GM21529 (cell line): Measurements from ENCODE around the gene SNRNP27.

Experiments
- ATAC-seq: cut with Tn5 transposase; IDR thresholded peaks from one replicate; pipeline ENCODE4 v1.9.1; 2021; ENCODE audit not compliant: unreplicated experiment

Gene SNRNP27

DNA sequence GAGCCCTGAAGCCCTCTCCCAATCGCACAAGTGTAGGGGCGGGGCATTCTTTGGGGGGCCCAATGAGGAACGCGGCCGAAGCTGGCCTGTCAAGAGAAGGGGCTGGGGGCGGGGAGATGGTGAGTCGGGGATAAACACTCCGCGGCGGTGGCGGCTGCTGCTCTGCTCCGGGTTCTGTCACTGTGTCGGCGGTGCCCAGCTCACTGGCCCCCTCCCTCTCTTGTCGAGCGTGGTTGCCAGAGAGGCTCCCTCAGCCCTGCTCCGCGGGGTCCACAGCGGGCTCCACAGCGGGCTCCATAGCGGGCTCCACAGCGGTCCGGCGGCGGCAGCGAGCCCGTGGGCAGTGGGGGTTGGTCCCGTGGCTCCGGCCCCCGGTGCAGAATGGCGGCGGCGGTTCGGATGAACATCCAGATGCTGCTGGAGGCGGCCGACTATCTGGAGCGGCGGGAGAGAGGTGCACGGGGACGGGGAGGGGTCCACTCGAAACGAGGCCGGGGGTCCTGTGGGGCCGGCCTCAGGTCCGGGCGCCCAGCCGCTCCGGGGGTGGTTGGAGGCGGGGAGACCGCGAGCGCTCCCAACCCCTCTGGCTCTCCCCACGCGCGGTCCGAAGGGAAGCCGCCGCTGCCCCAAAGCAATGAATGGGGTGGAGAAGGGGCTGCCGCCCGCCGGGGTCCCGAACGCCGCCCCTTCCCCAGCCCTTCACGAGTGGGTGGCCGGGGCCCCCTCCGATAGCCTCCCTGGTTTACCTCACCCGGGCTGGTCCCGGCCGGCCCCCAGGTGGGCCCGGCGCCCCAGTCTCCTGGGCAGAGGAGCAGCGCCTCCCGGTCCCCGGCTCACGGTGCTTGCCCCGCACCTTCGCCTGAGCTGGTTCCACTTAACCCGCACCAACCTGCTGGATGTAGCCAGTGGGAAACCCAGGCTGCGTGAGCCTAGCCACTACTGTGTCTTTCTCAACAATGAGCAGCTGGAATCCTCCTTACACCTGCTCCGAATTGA is 21.5 kb downstream of the SNRNP27 start, which contains the start of gene MXD1:
Gene MXD1, plus strand, starts transcription at position 160 of the 996 bp plus-strand sequence. Its CDS starts 222 bp downstream, at position 382.
- ATAC-seq: no peak

- no peak for ATAC-seq
These were observed 22.4 kb downstream of the SNRNP27 start for GRCh38 chr2:69916106-69916505.

GRCh38 chr2:69917852-69918251 is 24.1 kb downstream of the SNRNP27 start:
- no peak for ATAC-seq

DNA sequence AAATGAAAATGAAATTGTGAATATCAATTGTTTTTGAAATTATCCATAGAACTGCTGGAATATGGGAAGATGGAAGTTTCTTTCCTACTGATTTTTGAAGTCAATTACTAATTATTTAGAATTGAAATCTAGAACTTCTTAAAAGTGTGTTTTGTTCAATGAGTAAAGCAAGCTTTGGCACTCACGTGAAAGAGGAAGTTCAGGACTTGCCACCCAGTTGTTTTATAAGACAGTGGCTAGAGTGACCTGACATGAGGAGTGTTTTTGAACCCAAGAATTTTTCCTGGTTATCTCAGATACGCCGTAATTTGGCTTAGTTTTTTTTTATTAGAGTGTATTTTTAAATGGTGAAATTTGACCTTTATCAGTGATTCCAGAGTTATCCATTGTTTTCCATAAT is 24.6 kb downstream of the SNRNP27 start:
- no peak for ATAC-seq

DNA sequence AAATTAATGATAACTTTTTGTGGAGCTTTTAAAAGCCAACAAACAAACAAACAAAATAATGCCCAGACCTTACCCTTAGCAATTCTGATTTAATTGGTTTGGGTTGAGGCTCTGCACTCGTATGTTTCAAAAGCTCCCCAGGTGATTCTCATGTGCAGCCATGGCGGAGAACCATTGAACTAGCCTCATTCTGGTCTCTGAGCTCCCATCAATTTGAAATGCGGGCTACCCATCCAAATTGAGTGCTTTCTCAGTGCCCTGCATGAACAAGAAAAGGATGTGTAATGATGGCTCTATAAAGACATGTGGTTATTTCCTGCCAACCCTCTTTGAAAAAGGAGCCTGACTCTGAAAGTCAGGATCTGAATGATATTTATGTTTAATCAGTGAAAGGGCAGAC is 29.4 kb downstream of the SNRNP27 start:
- ATAC-seq: no peak

GRCh38 chr2:69926849-69927515 is 33.2 kb downstream of the SNRNP27 start:
- ATAC-seq: no peak

GRCh38 chr2:69931832-69932595 is 38.3 kb downstream of the SNRNP27 start:
- ATAC-seq: no peak

DNA sequence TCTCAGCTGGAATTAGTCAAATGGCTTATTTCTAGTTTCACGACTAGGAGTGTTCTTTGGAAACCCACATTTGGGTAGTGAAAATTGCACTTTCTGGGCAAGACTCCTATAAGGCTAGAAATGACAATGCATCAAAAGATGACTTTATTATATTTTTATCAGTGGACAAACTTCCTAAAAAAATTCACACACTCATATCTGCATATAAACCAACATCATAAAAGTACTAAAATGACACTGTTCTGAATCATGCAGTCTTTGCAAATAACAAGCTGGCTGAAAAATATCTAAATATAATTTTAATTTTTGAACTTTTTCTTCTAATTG is 38.8 kb downstream of the SNRNP27 start:
- ATAC-seq: no peak

DNA sequence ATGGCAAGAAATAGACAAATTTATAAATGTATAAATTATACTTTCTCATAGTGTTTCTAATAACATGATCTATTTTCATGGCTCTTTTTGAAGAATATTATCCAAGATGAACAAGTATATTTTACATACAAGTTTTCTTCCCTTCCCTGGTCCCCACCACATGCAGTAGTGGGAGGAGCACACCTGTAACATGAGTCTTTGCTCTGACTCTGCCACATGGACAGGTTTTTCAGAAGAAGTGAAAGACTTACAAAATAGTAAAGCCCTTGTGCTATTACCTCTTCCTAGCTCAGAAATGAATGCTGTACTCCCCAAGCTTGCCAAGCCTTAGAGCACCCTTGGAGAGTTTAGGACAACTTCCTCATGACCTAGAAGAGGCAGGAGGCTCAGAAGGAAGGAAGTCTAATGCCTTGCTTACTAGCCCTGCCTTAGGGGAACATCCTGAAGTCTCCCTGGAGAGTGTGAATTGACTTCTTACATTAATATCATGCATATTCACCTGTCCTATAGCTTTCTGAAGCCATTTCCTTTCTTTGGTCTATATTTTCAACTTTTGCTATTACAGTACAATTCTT is 39.6 kb downstream of the SNRNP27 start:
- no peak for ATAC-seq

DNA sequence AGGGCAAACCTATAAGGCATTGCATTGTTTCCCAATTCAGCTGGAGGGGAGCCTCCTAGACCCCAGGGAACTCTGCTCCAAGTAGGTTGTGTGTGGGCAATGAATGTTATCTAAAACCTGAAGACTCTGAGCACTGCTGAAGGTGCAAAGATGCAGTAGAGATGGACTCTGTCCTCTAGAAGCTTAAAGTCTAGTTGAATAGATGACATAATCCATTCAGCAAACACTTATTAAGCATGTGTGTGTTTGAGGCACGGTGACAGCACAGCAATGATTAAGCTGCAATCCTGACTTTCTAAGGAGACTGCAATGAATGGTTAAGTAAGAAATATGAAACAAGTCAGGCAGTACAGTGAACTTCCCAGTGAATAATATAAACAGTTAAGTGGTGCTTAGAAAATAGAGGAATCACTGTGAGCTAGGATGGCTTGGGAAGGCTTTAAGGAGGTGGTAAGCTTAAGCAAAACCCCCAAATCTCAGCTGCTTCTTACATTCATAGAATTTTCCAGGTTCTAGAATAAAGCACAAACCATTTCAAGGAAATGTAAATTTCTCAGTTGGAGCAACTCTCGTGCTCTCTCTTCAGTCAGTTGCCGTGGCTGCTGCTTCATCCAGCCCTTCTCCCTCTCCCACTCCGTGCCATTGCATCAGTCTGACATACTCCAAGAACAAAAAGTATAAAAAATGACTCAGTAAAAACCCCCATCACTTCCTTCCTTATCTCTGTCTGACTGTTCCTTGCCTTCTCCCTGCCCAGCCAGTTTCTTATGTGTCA is 40.3 kb downstream of the SNRNP27 start:
- no peak for ATAC-seq

DNA sequence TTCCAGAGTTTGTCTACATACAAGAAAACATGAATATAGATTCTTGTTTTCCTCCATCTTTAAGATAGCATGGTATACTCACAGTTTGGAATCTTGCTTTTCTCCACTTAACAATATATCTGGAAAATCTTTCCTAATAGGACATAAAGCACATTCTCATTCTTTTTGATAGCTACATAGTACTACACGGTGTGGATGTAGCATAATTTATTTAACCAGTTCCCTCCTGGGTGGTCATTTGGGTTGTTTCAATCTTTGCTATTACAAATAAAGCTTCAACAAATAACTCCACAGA is 40.8 kb downstream of the SNRNP27 start:
- no peak for ATAC-seq

DNA sequence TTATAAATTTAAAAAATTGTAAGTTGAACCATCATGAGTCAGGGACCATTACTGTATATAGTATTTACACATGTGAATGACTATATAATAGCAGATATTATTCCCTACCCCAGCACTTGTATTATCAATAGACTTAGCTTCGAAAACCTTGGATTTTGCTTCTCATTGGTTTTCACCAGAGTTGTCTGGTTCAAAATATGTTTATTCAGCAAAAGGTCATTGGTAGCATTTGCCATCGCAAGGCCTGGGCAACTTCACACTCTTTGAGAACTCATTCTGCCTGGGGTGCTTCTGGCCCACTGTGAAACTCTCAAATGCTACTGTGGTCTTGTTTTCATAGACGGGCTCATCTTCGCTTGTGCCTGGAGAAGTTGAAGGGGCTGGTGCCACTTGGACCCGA is 41.3 kb downstream of the SNRNP27 start:
- ATAC-seq: no peak

DNA sequence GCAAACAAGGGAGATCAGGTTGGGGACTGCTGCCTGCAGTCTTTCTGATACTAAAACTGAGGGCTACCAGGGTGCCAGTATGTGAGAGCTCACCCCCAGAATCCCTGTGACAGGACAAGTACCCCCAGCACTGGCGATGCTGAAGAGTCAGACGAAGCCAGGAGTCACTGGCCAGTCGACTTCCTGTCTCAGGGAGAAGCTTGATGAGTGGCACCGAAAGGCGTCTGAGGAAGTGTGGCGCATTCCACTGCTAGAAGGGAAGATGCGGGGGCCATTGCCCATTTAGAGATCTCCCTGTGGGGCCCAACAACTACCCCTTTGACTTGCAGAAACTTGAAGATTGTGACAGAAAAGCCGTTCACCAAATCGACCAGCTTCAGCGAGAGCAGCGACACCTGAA is 43.1 kb downstream of the SNRNP27 start:
- ATAC-seq: no peak

DNA sequence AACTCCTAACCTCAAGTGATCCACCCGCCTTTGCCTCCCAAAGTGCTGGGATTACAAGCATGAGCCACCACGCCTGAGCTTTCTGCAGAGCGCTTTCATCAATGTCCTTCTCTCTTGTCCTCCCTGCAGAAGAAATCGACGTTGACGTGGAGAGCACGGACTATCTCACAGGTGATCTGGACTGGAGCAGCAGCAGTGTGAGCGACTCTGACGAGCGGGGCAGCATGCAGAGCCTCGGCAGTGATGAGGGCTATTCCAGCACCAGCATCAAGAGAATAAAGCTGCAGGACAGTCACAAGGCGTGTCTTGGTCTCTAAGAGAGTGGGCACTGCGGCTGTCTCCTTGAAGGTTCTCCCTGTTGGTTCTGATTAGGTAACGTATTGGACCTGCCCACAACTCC is 44.2 kb downstream of the SNRNP27 start:
- ATAC-seq: no peak

DNA sequence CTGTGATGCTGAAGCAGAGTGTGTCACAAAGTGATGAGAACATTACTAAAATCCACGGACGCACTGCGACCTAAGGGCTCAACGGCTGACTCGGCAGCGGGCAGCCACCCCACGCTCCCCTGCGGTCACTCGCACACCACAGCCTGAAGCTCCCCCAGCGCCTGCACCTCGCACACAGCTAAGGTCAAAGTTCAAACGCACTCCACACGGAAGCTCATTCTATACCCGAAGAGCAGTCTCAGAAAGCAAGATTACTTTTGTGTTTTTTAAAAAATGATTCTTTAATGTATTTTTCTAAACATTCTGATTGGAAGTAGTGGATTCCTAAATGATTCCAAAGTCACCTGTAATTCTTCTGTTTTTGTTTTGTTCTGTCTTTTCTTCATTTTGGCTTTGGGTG is 46.0 kb downstream of the SNRNP27 start:
- no peak for ATAC-seq

DNA sequence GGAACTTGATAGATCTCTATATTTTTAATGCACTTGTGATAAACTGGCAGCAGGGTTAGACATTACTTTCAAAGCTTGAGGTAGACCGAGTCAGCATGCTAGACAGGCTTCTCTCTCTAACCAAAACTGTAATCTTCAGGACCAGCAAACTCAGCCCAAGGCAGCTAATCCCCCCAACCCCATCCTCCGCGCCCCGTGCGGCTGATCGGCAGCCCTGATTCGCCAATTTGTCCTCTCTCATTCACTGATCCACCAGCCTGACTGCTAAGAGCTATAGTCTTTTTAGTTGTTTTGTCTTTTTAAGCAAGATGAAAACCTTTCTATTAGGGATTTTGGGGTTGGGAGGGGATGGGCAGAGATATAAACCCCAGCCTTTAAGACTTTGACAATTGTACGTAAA is 46.9 kb downstream of the SNRNP27 start:
- ATAC-seq: no peak

- no peak for ATAC-seq
These were observed 49.5 kb downstream of the SNRNP27 start for GRCh38 chr2:69943000-69943842.

GRCh38 chr2:69943843-69944525 is 50.2 kb downstream of the SNRNP27 start:
- ATAC-seq: no peak

DNA sequence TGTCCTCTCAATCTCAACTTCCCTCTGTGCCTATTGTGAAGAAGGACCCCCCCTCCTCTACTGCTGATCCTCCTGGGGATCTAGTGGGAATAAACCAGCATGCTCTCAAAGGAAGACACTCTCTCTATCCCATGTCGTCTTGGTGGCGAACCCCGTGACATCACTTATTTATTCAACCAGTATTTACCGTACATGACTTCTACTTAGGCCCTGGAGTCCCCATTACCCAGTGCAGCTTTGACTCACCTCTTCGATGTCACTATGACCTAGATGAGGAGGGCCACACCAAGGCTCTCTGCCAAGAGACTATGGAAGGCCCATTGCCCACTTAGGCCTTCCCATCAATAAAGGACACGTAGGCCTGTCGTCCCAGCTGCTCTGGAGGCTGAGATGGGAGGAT is 51.0 kb downstream of the SNRNP27 start:
- no peak for ATAC-seq
